ENCODE results near the gene FBXO42.

DNA sequence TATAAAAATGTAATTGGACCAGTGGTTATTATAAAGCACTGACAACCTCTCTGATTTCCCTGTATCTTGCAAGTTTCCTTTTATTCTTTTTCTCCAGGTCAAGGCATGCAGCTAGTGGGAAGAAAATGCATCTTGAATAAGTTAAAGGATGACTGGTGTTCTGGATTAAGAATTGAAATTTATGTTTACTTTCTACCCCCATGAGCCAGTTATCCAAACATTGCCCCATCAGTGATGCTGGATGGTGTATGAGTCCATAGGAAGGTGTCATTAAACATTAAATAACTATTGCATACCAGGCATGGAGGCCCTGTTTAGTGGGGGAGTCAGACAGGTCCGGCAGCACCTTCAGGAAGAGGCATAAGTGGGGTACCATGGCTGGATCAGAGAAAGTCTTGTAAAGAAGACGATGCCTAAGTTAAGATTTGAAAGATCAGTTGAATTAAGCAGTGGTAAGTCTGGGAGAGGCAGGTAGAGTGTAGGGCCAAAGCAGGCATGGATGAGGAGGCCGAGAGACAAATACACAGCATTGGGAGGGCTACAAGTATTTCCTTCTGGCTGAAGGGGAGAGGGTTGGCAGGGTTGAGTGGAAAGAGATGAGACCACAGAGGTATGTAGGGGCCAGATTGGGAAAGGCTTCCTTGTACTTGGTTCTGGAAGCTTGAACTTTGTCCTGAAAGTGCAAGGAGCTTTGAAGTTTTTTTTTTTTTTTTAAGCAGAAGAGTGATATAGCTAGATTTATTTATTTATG, 20.4 kb upstream of the FBXO42 start:
- TF ChIP-seq POLR2A (IDR thresholded peaks at IDR 0.05; ENCODE audit: extremely low read depth, insufficient read length), result no peak
- TF ChIP-seq, protein P1, sequence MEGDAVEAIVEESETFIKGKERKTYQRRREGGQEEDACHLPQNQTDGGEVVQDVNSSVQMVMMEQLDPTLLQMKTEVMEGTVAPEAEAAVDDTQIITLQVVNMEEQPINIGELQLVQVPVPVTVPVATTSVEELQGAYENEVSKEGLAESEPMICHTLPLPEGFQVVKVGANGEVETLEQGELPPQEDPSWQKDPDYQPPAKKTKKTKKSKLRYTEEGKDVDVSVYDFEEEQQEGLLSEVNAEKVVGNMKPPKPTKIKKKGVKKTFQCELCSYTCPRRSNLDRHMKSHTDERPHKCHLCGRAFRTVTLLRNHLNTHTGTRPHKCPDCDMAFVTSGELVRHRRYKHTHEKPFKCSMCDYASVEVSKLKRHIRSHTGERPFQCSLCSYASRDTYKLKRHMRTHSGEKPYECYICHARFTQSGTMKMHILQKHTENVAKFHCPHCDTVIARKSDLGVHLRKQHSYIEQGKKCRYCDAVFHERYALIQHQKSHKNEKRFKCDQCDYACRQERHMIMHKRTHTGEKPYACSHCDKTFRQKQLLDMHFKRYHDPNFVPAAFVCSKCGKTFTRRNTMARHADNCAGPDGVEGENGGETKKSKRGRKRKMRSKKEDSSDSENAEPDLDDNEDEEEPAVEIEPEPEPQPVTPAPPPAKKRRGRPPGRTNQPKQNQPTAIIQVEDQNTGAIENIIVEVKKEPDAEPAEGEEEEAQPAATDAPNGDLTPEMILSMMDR (IDR thresholded peaks at IDR 0.05; ENCODE audit: low read depth, low read length), result no peak
- TF ChIP-seq, protein P2, sequence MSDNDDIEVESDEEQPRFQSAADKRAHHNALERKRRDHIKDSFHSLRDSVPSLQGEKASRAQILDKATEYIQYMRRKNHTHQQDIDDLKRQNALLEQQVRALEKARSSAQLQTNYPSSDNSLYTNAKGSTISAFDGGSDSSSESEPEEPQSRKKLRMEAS (IDR thresholded peaks at IDR 0.05; ENCODE audit: low read depth, low read length), result no peak
